Measurements from ENCODE around the gene AGAP1. TPM values are rescaled to one million over a fixed set of nuclear protein-coding genes. Genes with fewer than 3 reads are reported as not detected.

Gene AGAP1
- total RNA-seq, 1 donor: 12.3 TPM

GRCh38 chr2:236014408-236015131 lies 520.7 kb downstream of the AGAP1 start:
- no peak for DNase-seq (ENCODE audit: low read depth)
- TF ChIP-seq, protein P1, sequence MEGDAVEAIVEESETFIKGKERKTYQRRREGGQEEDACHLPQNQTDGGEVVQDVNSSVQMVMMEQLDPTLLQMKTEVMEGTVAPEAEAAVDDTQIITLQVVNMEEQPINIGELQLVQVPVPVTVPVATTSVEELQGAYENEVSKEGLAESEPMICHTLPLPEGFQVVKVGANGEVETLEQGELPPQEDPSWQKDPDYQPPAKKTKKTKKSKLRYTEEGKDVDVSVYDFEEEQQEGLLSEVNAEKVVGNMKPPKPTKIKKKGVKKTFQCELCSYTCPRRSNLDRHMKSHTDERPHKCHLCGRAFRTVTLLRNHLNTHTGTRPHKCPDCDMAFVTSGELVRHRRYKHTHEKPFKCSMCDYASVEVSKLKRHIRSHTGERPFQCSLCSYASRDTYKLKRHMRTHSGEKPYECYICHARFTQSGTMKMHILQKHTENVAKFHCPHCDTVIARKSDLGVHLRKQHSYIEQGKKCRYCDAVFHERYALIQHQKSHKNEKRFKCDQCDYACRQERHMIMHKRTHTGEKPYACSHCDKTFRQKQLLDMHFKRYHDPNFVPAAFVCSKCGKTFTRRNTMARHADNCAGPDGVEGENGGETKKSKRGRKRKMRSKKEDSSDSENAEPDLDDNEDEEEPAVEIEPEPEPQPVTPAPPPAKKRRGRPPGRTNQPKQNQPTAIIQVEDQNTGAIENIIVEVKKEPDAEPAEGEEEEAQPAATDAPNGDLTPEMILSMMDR (IDR thresholded peaks at IDR 0.05; ENCODE audit: insufficient read depth, low read length): no peak
- no peak overlapping the region for H3K4me3 ChIP-seq (ENCODE audit: low read depth, low read length)

- TF ChIP-seq, protein P1 (IDR thresholded peaks at IDR 0.05; ENCODE audit: insufficient read depth, low read length): no peak
- H3K4me3 ChIP-seq (ENCODE audit: low read depth, low read length): no peak overlapping the region
- no peak for DNase-seq (ENCODE audit: low read depth)
Measured at GRCh38 chr2:236015171-236015570, 521.3 kb downstream of the AGAP1 start.

GRCh38 chr2:236016496-236016895 lies 522.7 kb downstream of the AGAP1 start:
- TF ChIP-seq, protein P1 (IDR thresholded peaks at IDR 0.05; ENCODE audit: insufficient read depth, low read length): no peak
- no peak overlapping the region for H3K4me3 ChIP-seq (ENCODE audit: low read depth, low read length)

GRCh38 chr2:236017446-236017845 lies 523.6 kb downstream of the AGAP1 start:
- no peak for DNase-seq (ENCODE audit: low read depth)
- H3K4me3 ChIP-seq (ENCODE audit: low read depth, low read length): no peak overlapping the region
- TF ChIP-seq, protein P1 (IDR thresholded peaks at IDR 0.05; ENCODE audit: insufficient read depth, low read length): no peak

More at GRCh38 chr2:236016496-236016895, 522.7 kb downstream of the AGAP1 start:
- no peak for DNase-seq (ENCODE audit: low read depth)

DNA sequence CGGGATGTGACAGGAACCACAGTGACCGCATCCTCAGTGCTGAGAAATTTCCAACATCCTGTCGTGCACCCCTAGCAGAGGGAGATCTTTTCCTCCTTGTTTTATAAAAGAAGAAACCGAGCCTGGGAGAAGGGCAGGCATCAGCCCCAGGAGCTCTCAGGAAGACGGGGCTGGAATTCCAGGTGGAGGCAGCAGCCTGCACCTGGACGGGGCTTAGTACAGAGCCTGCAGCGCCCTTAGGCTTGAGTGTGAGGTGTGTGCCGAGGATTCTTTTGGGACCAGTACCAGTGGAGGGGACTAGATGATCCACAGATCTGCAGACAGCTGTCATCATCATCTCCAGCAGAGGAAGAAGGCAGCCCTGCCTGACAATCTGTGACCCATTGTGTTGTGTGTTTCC lies 525.6 kb downstream of the AGAP1 start:
- TF ChIP-seq, protein P1 (IDR thresholded peaks at IDR 0.05; ENCODE audit: insufficient read depth, low read length): no peak
- H3K4me3 ChIP-seq (ENCODE audit: low read depth, low read length): no peak overlapping the region
- DNase-seq (ENCODE audit: low read depth): no peak

GRCh38 chr2:236021499-236022057 lies 527.7 kb downstream of the AGAP1 start:
- peak; percentile 2 for DNase-seq (ENCODE audit: low read depth)
- H3K4me3 ChIP-seq (ENCODE audit: low read depth, low read length): no peak overlapping the region
- TF ChIP-seq, protein P1 (IDR thresholded peaks at IDR 0.05; ENCODE audit: insufficient read depth, low read length): no peak
